Measurements from ENCODE around the gene ANKFY1.
"Not testable (repeated sequence)": the region's sequence is repeated elsewhere in the genome, so short reads cannot be mapped to it uniquely, and the experiment has no call there.

The ANKFY1 gene

DNA sequence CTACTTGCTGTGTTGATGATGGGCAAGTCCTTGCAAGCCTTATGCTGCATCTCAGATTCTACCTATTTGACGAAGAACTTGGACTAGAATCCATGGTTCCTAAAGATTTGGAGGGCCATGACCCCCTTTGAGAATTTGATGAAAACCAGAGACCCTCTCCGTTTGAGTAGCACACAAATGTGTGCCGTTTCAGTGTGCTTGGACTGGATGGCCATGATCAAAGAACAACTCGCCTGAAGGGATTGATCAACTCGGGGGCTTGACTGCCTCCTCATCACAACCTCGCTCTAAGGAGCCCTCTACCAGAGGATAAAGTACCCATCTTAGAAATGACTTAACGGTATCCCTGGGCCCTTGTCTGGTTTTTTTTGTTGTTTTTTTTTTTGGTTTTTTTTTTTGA, 2.8 kb upstream of the ANKFY1 start:
- no peak for DNase-seq (ENCODE audit: low read depth, low spot score)
- no peak overlapping the region for H3K27ac ChIP-seq

DNA sequence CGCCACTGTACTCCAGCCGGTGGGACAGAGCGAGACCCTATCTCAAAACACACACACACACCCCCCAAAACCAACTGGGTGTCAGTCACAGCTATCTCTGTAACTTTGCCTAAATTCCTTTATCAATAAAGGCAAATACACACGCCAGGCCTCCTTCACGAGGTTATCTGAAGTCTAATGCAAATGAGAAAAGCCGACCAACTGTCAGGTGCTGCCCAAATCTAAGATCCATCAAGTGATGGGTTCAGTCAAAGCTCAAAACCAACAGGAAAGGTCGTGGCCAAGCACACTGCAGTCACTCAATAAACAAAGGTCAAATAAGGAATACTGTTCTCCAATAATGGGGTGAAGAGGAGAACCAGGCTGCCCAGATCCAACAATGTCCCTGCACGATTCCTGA, 1.1 kb downstream of the ANKFY1 start:
- peak overlapping the region; percentile 47 for H3K27ac ChIP-seq
- no peak for DNase-seq (ENCODE audit: low read depth, low spot score)

DNA sequence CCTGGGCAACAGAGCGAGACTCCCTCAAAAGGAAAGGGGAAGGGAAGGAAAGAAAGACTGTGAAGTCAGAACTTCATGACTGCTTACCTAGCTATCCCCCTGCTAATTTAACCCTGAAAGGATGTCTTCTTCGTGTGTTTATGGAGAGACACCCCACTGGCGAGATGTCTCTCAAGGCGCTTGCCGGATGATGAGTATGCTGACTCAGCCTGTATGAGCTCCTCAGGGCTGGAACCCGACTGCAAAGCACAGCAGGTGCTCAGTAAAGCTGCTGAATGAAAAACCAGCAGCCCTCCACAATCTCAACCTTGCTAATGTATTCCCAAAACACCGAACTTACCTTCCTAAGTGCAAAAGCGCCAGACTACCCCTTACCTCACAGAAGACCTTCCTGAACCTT, 2.3 kb downstream of the ANKFY1 start:
- no peak for DNase-seq (ENCODE audit: low read depth, low spot score)
- no peak overlapping the region for H3K27ac ChIP-seq

DNA sequence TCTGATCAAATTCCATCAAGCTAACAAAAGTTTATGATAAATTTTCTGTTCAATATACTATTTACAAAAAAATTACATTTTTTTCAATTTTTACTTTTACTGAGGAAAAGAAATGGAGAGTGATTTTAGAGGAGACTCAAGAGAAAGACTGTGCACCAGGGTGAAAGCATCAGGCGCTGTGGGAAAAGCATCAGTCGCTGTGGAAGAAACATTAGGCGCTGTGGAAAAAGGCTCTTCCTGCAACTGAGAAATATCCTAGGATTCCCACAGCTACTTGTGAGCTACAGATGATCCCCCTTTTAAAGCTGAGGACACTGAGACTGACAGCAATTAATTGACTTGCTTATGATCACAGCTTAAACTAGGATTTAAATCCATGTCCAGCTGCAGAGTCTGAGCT, 4.9 kb downstream of the ANKFY1 start:
- no peak overlapping the region for H3K27ac ChIP-seq
- no peak for DNase-seq (ENCODE audit: low read depth, low spot score)

DNA sequence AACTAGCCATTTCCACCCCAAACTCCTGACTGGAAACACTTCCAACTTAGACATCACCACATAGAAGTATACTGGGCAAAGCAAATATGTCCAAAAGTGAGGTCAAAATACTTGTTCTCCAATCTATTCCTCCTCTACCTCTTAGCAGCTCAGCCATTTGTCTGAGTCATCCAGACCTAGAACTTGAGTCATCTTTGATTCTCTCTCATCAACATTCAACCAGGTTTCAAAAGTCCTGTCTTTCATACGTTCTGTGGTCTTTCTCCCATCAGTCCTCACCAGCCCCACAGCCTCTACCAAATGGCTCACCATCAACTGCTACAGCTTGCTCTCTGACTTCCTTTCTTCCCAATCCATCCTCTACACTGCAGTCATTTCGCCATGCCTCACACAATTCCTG, 6.8 kb downstream of the ANKFY1 start:
- no peak for DNase-seq (ENCODE audit: low read depth, low spot score)
- H3K27ac ChIP-seq: no peak overlapping the region

DNA sequence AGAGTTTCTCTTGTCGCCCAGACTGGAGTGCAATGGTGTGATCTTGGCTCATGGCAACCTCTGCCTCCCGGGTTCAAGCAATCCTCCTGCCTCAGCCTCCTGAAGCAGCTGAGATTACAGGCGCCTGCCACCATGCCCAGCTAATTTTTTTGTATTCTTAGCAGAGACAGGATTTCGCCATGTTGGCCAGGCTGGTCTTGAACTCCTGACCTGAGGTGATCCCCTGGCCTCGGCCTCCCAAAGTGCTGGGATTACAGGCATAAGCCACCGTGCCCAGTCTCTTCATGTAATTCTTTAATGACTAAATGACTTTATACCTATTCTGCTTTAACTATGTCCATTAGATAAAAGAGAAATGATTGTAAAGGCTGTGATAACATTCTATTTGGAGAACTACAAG, 8.5 kb downstream of the ANKFY1 start:
- DNase-seq (ENCODE audit: low read depth, low spot score); H3K27ac ChIP-seq: not testable (repeated sequence)

DNA sequence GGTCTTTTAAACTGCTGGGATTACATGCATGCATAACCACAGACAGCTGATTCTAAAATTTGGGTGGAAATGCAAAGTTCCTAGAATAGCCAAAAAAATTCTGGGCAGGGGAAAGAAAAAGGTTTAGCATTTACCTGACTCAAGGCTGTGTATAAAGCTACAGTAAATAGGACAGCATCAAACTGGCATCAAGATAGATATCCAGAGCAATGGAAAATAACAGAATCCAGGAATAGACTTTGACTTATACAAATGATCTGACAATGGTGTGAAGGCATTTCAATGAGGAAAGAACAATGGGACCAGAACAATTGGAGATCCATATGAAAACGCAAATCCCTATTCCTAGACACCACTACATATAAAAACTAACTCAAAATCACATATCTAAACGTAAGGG, 12.9 kb downstream of the ANKFY1 start:
- DNase-seq (ENCODE audit: low read depth, low spot score): no peak
- H3K27ac ChIP-seq: no peak overlapping the region

DNA sequence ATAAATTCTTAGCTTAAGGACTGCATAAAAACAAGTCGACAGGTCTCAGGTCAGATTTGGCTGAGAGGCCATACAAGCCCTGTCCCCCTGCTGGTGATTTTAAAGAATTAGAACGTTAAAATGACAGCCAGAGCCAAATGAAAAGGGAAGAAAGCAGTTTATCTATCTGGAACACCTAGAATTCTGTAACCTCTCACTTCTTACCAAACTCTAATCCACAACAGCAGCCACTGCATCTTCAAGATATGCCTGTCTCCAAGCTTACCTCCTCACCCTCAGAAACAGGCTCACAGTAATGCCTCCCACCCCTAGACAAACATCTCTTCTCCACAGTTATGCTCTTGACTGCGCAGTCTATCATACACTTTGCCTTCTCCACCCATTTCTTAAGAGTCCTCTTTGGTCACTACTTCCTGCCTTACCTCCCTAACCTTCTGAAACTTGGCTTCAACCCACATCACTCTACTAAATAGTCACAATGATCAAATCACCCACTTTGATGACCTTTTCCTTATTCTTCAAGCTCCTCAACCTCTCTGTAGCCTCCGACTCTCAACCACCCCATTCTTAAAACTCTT, 14.2 kb downstream of the ANKFY1 start:
- H3K27ac ChIP-seq: peak overlapping the region; percentile 97
- no peak for DNase-seq (ENCODE audit: low read depth, low spot score)

DNA sequence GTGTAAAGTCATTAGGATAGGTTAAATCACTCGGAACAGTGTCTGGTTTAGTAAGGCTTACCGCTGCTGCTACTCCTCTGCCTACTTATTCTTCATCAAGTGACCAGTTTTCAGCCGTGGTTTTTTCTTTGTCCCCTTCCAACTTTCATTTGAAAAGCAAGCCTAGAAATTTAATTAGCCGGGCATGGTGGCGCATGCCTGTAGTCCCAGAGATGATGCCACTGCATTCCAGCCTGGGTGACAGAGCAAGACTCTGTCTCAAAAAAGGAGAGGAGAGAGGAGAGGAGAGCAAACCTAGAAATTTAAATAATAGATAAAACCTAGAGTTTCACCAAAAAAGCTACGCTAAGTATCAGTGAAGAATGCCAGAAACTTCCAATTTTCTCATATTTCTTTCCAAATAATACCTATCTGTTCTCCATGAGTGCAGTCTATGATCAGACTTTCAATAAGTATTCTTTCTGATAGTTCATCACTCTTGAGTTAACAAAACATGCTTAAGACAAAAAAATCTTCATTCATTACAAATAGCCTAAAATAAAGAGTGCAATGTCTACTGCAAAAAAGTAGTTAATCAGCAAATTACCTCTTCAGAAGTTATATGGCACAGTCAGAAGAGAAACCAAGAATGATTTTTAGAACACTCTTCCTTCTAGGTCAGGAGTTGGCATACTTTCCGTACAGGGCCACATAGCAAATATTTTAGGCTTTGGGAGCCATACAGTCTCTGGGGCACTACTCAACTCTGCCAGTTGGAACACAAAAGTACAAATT, 15.1 kb downstream of the ANKFY1 start:
- peak overlapping the region; percentile 97 for H3K27ac ChIP-seq
- no peak for DNase-seq (ENCODE audit: low read depth, low spot score)

DNA sequence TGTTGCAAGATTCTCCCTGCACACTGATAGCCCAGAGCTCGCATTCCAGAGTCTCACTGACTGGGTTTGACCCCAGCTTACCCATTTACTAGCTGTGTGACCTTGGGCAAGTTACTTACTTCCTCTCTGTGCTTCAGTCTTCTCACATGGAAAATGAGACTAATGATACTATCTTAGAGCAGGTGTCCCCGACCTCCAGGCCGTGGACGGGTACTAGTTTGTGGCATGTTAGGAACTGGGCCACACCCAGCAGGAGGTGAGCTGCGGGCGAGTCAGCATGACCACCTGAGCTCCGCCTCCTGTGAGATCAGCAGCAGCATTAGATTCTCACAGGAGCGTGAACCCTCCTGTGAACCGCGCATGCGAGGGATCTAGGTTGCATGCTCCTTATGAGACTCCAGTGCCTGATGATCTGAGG, 15.8 kb downstream of the ANKFY1 start:
- peak; percentile 86 for DNase-seq (ENCODE audit: low read depth, low spot score)
- H3K27ac ChIP-seq: peak overlapping the region; percentile 97

DNA sequence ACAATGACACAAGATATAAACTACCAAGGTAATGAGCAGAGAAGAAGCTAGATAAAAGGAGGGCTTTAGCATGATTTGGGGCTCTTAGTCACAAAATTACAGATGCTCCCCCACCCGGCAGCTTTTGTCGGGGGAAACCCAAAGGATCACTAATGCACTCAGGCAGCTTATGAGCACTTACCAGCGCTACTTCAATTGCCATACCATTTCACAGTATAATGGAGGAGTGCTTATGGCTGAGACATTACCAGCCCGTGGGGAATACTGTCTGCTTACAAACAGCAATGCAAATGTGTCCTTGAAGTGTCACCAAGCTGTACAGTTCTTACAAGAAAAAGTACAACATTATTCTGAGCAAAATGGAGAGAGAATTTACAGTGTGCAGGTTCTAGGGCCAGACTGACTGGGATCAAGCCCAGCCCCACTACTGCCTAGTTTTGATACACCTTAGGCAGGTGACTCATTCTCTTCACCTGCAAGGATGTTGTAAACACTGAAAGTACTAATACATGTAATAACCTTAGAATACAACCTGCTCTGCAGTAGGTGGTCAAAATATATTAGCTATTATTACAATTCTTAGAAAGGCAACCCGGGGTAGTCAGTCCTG, 16.3 kb downstream of the ANKFY1 start:
- peak overlapping the region; percentile 97 for H3K27ac ChIP-seq

DNA sequence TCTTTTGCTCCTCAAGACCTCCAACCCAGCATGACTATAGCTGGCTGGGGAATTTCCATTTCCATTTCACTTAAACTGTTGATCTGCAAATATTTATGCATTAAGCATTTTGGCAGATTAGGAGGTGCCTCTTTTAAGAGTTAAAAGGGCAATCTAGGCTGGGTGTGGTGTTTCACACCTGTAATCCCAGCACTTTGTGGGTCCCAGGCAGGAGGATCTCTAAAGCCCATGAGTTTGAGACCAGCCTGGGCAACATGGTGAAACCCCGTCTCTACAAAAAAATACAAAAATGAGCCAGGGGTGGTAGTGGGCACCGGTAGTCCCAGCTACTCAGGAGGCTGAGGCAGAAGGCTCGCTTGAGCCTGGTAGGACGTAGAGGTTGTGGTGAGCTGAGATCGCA, 17.1 kb downstream of the ANKFY1 start:
- no peak for DNase-seq (ENCODE audit: low read depth, low spot score)
- peak overlapping the region; percentile 97 for H3K27ac ChIP-seq

More for the DNA sequence above, 16.3 kb downstream of the ANKFY1 start:
- DNase-seq (ENCODE audit: low read depth, low spot score): peak; percentile 80

DNA sequence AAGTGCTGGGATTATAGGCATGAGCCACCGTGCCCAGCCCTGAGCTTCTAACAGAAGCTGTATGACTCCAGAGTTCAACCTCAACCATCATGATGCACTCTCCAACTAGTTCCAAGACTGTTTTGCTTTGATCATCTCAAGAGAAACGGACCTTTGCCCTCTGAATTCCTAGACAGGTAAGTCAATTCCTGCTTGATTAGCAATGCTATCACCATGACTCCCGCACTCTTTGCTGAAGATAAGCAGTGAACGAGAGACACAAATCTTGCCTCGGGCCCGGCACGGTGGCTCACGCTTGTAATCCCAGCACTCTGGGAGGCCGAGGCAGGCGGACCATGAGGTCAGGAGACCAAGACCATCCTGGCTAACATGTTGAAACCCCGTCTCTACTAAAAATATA, 22.2 kb downstream of the ANKFY1 start:
- no peak overlapping the region for H3K27ac ChIP-seq
- no peak for DNase-seq (ENCODE audit: low read depth, low spot score)

DNA sequence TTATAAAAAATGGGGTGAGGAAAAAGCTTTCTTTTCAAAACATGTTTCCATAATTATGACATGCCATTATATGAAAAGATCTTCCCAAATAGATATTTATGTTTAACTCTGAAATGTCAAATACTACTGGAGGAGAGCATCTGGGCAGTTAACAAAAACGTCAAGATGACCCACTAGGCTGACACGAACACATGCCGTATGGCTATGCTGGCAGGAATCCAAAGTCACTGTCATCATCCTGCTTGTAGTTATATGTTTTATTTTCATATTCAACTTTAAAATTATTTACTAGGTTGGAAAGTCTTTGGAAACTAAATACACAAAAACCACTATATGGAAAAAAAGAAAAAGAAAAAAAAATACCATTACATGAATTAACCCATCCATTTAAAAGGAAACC, 27.3 kb downstream of the ANKFY1 start:
- no peak overlapping the region for H3K27ac ChIP-seq

DNA sequence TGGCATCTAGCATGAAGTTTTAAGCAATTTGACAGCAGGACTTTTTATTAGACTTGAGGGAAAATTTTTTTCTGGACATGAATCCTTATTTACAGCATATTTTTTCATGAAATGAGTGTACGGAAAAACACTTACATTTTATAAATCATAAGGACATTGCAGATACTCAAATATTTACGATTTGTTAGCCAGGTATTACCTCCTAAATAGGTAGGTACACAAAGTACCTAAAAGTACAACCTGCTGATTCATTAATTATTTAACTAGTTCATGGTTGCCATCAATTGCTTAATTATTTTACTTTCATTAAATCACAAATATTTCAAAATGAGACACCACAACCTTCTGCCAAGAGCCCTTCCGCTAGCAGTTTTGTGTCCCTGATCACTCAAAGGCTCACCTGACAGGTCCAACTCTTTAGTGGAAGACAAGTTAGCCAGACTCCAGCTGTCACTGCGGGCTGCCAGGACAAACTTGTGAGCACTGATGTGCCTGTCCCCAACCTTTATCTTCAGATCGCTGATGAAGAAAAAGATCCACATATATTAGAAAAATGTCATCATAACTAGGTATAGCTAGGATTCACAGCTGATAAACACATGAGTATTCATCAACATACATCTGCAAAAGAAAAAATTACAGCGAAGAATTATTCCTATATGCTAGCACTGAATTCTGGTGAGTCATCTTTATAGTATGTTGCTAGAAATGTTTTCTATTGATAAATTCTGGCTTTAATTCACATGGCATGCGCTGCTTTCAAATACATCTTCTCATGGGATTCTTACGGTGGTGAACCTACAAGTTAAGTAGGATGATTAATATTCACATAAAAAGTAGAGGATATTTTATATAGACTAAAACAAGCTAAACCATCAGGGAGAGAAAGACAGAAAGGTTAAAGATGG, 28.2 kb downstream of the ANKFY1 start:
- no peak overlapping the region for H3K27ac ChIP-seq

More for the DNA sequence above, 27.3 kb downstream of the ANKFY1 start:
- DNase-seq (ENCODE audit: low read depth, low spot score): no peak

DNA sequence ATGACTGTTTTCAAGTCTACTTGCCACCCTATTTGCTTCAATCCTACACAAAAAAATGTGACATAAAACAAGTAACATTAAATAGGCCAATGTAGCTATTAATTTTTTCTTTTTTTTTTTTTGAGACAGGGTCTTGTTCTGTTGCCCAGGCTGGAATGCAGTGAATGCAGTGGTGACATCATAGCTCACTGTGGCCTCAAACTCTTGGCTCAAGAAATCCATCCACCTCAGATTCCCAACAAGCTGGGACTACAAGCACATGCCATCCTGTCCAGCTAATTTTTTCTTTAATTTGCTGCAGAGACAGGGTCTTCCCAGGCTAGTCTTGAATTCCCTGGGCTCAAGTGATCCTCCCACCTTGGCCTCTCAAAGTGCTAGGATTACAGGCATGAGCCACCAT, 29.4 kb downstream of the ANKFY1 start:
- no peak overlapping the region for H3K27ac ChIP-seq
- no peak for DNase-seq (ENCODE audit: low read depth, low spot score)

More for the DNA sequence above, 28.2 kb downstream of the ANKFY1 start:
- no peak for DNase-seq (ENCODE audit: low read depth, low spot score)

DNA sequence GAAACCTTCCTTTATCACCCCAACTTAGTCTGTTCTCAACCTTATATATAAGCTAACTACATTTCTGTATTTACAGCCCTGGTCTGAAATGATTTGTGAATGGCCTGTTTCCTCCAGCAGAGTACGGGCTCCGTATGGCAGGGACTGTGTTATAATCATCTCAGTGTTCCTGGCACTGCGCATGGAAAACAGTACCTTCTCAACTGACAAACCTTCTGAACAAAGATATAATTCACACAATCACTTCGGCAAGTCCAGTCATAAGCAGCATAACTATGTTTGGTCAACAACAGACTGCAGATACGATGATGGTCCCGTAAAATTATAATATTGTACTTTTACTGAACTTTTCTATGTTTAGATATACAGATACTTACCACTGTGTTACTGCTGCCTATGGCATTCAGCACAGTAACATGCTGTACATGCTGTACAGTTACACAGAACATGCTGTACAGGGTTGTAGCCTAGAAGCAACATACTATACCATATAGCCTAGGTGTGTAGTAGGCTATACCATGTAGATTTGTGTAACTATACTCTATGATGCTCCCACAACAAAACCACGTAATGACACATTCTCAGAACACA, 30.0 kb downstream of the ANKFY1 start:
- no peak for DNase-seq (ENCODE audit: low read depth, low spot score)
- H3K27ac ChIP-seq: peak overlapping the region; percentile 88

DNA sequence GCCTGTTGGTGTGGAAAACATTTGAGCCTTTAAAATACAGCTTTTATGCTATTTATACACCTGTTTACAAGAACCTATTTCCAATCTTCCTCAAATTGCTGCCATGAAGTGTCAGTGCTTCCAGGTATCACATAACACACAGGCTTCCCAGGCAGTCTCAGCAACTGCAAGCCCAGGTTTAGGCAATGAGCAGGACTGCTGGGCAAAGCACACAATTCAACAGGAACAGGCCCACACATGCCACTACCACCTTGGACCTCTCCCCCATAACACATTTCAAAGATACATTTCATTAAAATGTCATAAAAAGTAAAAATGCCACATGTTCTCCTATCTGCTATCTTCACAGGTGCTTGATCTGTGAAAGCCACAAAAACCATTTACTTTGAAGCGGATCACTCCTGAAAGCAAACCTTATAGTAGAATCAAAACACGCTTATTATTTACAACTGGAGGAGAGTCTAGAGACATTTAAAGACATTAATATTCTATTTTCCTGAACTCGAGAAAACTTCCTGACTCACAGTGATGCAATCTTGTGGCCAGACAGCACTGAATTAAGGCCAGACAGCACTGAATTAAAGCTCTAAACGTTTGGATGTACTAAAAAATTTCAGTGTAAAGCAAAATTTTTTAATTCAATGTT, 31.5 kb downstream of the ANKFY1 start:
- DNase-seq (ENCODE audit: low read depth, low spot score): no peak

DNA sequence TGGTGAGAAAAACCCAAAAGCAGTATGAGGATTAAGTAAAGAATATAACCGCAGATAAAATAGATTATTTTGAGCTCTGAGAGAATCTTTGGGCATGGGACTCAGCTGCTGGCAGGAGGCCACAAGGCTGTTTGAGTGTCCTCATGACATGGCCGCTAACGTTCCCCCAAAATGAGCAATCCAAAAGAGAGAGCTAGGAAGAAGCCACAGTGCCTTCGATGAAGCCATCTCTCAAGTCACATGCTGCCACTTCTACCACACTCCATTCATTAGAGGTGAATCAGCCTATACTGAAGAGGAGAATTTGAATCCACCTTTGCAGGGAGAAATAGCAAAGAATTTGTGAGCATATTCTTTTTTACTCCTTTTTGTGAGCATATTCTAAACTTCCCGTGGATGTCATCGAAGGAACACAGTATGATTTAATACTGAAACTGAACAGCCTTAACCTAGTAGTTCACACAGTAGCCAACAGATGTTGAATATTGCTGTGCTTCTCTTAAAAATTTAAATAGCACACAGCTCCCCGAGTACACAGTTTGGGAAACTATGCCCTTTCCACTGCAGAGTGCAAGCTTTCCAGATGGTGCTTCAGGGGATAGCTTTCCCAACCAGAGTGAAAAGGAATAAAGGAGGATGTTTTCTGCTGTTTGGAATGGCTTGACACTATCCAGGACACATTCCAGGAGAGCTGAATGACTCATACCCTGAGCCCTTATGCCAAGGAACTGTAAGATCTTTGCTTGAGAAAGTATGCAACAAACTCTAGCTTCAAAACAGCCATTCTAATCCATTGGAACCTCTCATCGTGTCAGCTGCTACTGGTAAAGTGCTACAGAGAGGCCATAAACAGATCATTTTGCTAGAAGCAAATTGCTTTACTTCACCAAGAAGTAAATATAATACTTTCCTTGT, 33.9 kb downstream of the ANKFY1 start:
- H3K27ac ChIP-seq: peak overlapping the region; percentile 88
- DNase-seq (ENCODE audit: low read depth, low spot score): no peak

More for the DNA sequence above, 31.5 kb downstream of the ANKFY1 start:
- peak overlapping the region; percentile 88 for H3K27ac ChIP-seq
